Activated T-helper 2 cell treated with anti-CD3 and anti-CD28 coated beads, Interferon-gamma antibody, Interleukin-2, Interleukin-4, amounts not matched to agents 10 μg/mL and 5 μg/mL and 100 μg/mL, durations not matched to agents 14 hours and 24 hours and 36 hours (primary cell): Measurements from ENCODE around the gene SERPINB8. TPM values are rescaled to one million over a fixed set of nuclear protein-coding genes. Genes with fewer than 3 reads are reported as not detected.
A peak's percentile ranks its signal among the peaks of the same experiment; 100 is the strongest.

Source experiments
- DNase-seq: peaks from one replicate; pipeline ENCODE4 v3.0.0; 2021; ENCODE audit warnings: low spot score
- H3K27ac Mint-ChIP-seq: one replicate; pipeline ENCODE4 v1.8.0; 2021; ENCODE audit warnings: mixed read lengths
- H3K27me3 Mint-ChIP-seq: one replicate; pipeline ENCODE4 v1.8.0; 2021; ENCODE audit warnings: low read depth, mixed read lengths
- H3K36me3 Mint-ChIP-seq: one replicate; pipeline ENCODE4 v1.8.0; 2021; ENCODE audit warnings: low read depth, mixed read lengths
- H3K4me1 Mint-ChIP-seq: one replicate; pipeline ENCODE4 v1.8.0; 2021; ENCODE audit warnings: low read depth, mixed read lengths
- H3K4me3 Mint-ChIP-seq: one replicate; pipeline ENCODE4 v1.8.0; 2021; ENCODE audit warnings: low read depth, mild to moderate bottlenecking, moderate library complexity, mixed read lengths
- H3K9me3 Mint-ChIP-seq: one replicate; pipeline ENCODE4 v1.8.0; 2021; ENCODE audit warnings: mixed read lengths
- intact Hi-C: fragments of 100-400 bp; cut with micrococcal nuclease; formaldehyde crosslinking; loops from one replicate; pipeline ENCODE4 v1.15.1; 2023
- total RNA-seq: library from RNA; stranded (reverse); gene quantifications from 2 replicates; pipeline ENCODE4 v1.2.3, GENCODE V29; 2022

Gene SERPINB8
- total RNA-seq, 1 donor from 2014 or later, result 19.0 TPM

DNA sequence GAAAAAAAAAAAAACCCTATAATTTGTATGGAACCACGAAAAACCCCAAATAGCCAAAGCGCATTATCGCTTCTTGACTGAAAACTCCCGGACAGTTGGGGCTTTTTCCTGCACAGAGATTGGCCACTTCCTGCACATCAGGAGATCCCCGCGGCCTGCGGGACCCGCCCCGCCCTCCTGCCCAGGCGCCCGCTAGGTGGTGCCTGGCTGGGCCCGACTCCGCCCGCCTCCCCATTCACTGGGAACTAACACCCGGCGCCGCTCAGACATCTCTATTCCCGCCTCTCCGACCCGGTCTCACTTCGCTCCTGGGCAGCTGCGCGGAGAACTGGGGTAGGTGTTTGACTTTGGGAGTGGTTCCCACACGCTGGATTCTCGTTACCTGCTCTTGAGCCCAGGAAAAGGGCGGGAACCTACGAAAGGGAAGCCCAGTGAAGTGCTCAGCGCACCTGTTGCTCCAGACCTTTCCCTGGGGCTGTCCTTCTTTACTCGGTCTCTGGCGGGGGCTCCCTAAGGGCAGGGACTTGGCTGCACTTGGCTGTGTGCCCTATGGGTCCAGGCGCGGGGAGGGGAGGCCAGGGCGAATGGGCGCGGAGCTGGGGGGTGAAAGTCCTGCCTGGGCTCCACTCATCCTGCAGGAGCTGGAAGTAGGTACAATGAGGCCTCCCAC is 20.7 kb upstream of the SERPINB8 start, which contains the start of gene HMSD:
HMSD (plus strand) TSS at position 234 of the 670 bp plus-strand sequence. CDS start 4,155 bp downstream, outside the sequence.
- peaks cover 6% of the 10 kb centered on the region for H3K9me3 Mint-ChIP-seq
- peak; percentile 52 for DNase-seq
- H3K27ac Mint-ChIP-seq, result peak within 1 kb of the TSS; percentile 67
- intact Hi-C loops, result loop anchor here (1.0 kb wide), 1 partner anchor 13 kb away; no protein-coding TSS in a partner anchor
- H3K36me3 Mint-ChIP-seq, result peaks cover 10% of the 10 kb centered on the region
- H3K27me3 Mint-ChIP-seq, result peaks cover 2% of the 10 kb centered on the region
- H3K4me3 Mint-ChIP-seq, result peak within 1 kb of the TSS; percentile 77
- H3K4me1 Mint-ChIP-seq, result peaks cover 38% of the 10 kb centered on the region

- Mint-ChIP-seq H3K36me3 (peaks cover 10% of the 10 kb centered on the region), H3K4me3 (peak overlapping the region; percentile 23), H3K27ac (peak overlapping the region; percentile 23), H3K9me3 (peaks cover 6% of the 10 kb centered on the region), H3K4me1 (peaks cover 38% of the 10 kb centered on the region), H3K27me3 (no peaks in the 10 kb centered on the region)
- intact Hi-C loops, result loop anchor here (1.0 to 10.0 kb wide), 5 partner anchors 19 to 1427 kb away; partner anchors contain the start of genes SERPINB8 and ZCCHC2
- no peak for DNase-seq
Observed at GRCh38 chr18:63951302-63951705, 18.6 kb upstream of the SERPINB8 start.

- Mint-ChIP-seq H3K4me1 (peaks cover 28% of the 10 kb centered on the region), H3K36me3 (peaks cover 10% of the 10 kb centered on the region), H3K9me3 (peaks cover 6% of the 10 kb centered on the region), H3K27ac (no peak overlapping the region), H3K4me3 (no peak overlapping the region), H3K27me3 (no peaks in the 10 kb centered on the region)
- DNase-seq, result no peak
- intact Hi-C loops, result loop anchor here (10.0 kb wide), 1 partner anchor 1429 kb away; the partner anchor contains the start of gene ZCCHC2
Observed at GRCh38 chr18:63953811-63954210, 16.1 kb upstream of the SERPINB8 start.

DNA sequence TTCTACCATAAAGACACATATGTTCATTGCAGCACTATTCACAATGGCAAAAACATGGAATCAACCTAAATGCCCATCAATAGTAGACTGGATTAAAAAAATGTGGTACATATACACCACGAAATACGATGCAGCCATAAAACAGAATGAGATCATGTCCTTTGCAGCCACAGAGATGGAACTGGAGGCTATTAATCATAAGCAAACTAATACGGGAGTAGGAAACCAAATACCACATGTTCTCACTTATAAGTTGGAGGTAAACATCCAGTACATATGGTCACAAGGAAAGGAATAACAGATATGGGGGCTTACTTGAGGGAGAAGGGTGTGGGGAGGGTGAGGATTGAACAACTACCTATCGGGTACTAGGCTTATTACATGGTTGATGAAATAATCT is 13.1 kb upstream of the SERPINB8 start:
- intact Hi-C loops, result loop anchor here (10.0 kb wide), 1 partner anchor 1432 kb away; the partner anchor contains the start of gene ZCCHC2

GRCh38 chr18:63960891-63961290 is 9.0 kb upstream of the SERPINB8 start:
- Mint-ChIP-seq H3K4me1 (peaks cover 2% of the 10 kb centered on the region), H3K27ac (no peak overlapping the region), H3K9me3 (no peaks in the 10 kb centered on the region), H3K4me3 (no peak overlapping the region), H3K27me3 (no peaks in the 10 kb centered on the region), H3K36me3 (peaks cover 3% of the 10 kb centered on the region)
- intact Hi-C loops, result no loop called here
- no peak for DNase-seq

More for the DNA sequence above, 13.1 kb upstream of the SERPINB8 start:
- no peak overlapping the region for H3K4me3 Mint-ChIP-seq
- no peaks in the 10 kb centered on the region for H3K27me3 Mint-ChIP-seq
- H3K27ac Mint-ChIP-seq, result no peak overlapping the region
- DNase-seq, result no peak
- H3K36me3 Mint-ChIP-seq, result peaks cover 7% of the 10 kb centered on the region
- peaks cover under 1% of the 10 kb centered on the region for H3K9me3 Mint-ChIP-seq
- H3K4me1 Mint-ChIP-seq, result peaks cover 8% of the 10 kb centered on the region

GRCh38 chr18:63961435-63961980 is 8.4 kb upstream of the SERPINB8 start:
- intact Hi-C loops, result no loop called here
- Mint-ChIP-seq H3K36me3 (peaks cover 3% of the 10 kb centered on the region), H3K4me1 (peaks cover 2% of the 10 kb centered on the region), H3K4me3 (no peak overlapping the region), H3K9me3 (no peaks in the 10 kb centered on the region), H3K27ac (no peak overlapping the region), H3K27me3 (no peaks in the 10 kb centered on the region)
- no peak for DNase-seq

- peaks cover 3% of the 10 kb centered on the region for H3K36me3 Mint-ChIP-seq
- no peaks in the 10 kb centered on the region for H3K9me3 Mint-ChIP-seq
- no peak overlapping the region for H3K4me3 Mint-ChIP-seq
- no peak for DNase-seq
- H3K27ac Mint-ChIP-seq, result no peak overlapping the region
- H3K27me3 Mint-ChIP-seq, result no peaks in the 10 kb centered on the region
- H3K4me1 Mint-ChIP-seq, result no peaks in the 10 kb centered on the region
- intact Hi-C loops, result loop anchor here (2.0 kb wide), 1 partner anchor 17 kb away; no protein-coding TSS in a partner anchor
Observed at GRCh38 chr18:63962137-63962536, 7.7 kb upstream of the SERPINB8 start.

GRCh38 chr18:63963615-63964256 is 6.1 kb upstream of the SERPINB8 start:
- intact Hi-C loops, result loop anchor here (2.0 kb wide), 1 partner anchor 15 kb away; no protein-coding TSS in a partner anchor
- no peaks in the 10 kb centered on the region for H3K27me3 Mint-ChIP-seq
- H3K4me1 Mint-ChIP-seq, result no peaks in the 10 kb centered on the region

DNA sequence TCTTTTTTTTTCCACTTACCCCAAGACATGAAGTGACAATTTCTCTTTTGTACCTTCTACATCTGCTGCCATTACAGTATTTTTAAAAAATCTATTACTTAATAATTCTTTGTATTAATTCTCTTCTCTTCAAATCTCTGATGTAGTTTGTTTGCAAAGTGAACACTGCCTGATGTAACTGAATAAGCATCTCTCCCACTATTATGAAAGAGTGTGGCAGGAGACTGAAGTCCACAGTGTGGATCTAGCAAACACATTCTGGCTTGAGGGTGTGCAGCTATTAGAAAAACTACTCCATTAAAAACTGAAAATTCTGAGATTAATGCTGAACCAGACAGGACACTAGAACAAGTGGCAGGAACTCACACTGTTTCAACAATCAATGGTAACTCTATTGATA is 5.0 kb upstream of the SERPINB8 start:
- Mint-ChIP-seq H3K27me3 (no peaks in the 10 kb centered on the region), H3K27ac (no peak overlapping the region), H3K4me3 (no peak overlapping the region), H3K9me3 (no peaks in the 10 kb centered on the region), H3K36me3 (peaks cover 3% of the 10 kb centered on the region), H3K4me1 (peaks cover 11% of the 10 kb centered on the region)
- intact Hi-C loops, result no loop called here
- no peak for DNase-seq

More at GRCh38 chr18:63963615-63964256, 6.1 kb upstream of the SERPINB8 start:
- Mint-ChIP-seq H3K27ac (no peak overlapping the region), H3K4me3 (no peak overlapping the region), H3K36me3 (peaks cover 3% of the 10 kb centered on the region), H3K9me3 (no peaks in the 10 kb centered on the region)
- no peak for DNase-seq

DNA sequence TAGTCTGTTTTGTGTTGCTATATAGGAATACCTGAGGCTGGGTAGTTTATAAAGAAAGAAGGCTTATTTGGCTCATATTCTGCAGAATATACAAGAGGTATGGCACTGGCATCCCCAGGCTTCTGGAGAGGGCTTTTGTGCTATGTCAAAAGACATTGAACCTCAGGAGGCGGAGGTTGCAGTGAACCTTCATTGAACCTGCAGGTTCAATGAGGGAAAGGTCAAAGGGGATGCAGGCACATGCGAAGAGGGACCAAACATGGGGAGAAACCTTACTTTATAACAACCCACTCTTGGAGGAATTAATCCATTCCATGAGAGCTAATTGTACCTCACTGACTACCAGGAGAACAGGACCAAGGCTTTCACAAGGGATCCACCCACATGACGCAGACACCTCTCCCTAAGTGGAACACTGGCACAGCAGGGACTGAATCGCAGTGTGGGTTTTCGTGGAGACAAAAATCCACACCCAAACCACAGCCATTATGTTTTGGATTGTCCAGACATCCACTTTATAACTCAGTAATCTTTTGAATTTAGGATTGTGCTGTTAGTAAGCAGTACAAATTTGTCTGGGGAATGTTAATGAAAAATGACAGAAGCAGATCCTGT is 4.1 kb upstream of the SERPINB8 start:
- no peaks in the 10 kb centered on the region for H3K9me3 Mint-ChIP-seq
- no peak for DNase-seq
- peaks cover 13% of the 10 kb centered on the region for H3K4me1 Mint-ChIP-seq
- H3K4me3 Mint-ChIP-seq, result no peak overlapping the region
- no peak overlapping the region for H3K27ac Mint-ChIP-seq
- no peaks in the 10 kb centered on the region for H3K27me3 Mint-ChIP-seq
- intact Hi-C loops, result no loop called here
- peaks cover 3% of the 10 kb centered on the region for H3K36me3 Mint-ChIP-seq

- Mint-ChIP-seq H3K27me3 (no peaks in the 10 kb centered on the region), H3K36me3 (no peaks in the 10 kb centered on the region), H3K27ac (peak overlapping the region; percentile 80), H3K4me3 (peak overlapping the region; percentile 90), H3K4me1 (peaks cover 32% of the 10 kb centered on the region), H3K9me3 (no peaks in the 10 kb centered on the region)
- intact Hi-C loops, result loop anchor here (1.0 to 5.0 kb wide), 2 partner anchors 20 to 34 kb away; no protein-coding TSS in a partner anchor
- no peak for DNase-seq
Observed at GRCh38 chr18:63970809-63971205, 926 bp downstream of the SERPINB8 start.

DNA sequence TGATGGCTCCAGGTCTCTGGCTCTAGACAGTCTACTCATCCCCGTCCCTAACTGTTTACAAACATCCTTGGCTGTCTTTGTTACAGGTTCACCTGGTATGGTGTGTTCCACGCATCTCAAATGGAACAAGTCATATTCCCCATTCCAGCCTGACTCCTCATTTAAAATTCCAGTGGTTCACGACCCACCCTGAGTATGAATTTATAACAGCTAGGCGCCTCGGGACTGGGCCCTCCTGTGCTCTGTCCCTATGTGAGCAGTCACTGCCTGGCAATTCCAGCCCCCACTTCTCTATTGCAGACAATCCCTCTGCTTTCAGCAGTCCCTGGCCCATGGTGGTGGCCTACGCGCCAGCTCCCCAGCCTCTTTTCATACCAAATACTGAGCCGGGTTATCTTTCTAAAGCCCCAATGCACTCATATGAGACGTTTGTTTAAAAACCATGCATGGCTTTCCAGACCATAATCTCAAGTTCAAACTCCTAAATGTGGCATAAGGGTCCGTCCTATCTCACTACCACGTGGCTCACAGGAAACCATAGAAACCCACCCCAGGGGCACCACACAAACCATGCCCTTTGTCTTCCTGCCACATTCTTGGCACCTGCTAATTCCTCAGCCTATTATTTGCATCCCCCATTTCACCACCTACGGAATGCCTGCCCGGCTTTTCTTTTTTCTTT is 1.6 kb downstream of the SERPINB8 start:
- H3K4me1 Mint-ChIP-seq, result peaks cover 32% of the 10 kb centered on the region
- no peaks in the 10 kb centered on the region for H3K9me3 Mint-ChIP-seq
- no peaks in the 10 kb centered on the region for H3K27me3 Mint-ChIP-seq
- DNase-seq, result no peak
- intact Hi-C loops, result loop anchor here (5.0 kb wide), 1 partner anchor 34 kb away; no protein-coding TSS in a partner anchor
- H3K36me3 Mint-ChIP-seq, result no peaks in the 10 kb centered on the region
- peak overlapping the region; percentile 80 for H3K27ac Mint-ChIP-seq
- peak overlapping the region; percentile 90 for H3K4me3 Mint-ChIP-seq
